Fibroblast of the aortic adventitia (primary cell): Measurements from ENCODE around the gene EIF5AL1. TPM values are rescaled to one million over a fixed set of nuclear protein-coding genes. Genes with fewer than 3 reads are reported as not detected.

Experiments used
- DNase-seq: peaks from one replicate; pipeline ENCODE4 v3.0.0-alpha.2; 2010; ENCODE audit warnings: low read depth
- H3K4me3 ChIP-seq: 2 replicates; pipeline ENCODE4 v1.5.1; 2011; ENCODE audit warnings: low read depth, mild to moderate bottlenecking, control low read depth, low read length, moderate library complexity
- CTCF ChIP-seq: IDR thresholded peaks from 2 replicates; pipeline ENCODE4 v1.5.1; 2011; ENCODE audit warnings: mild to moderate bottlenecking, low read length, control low read depth, inconsistent platforms; ENCODE audit not compliant: insufficient read depth
- total RNA-seq: library from RNA; depleted of rRNA; stranded (reverse); fragments of >200 nt; gene quantifications from 2 replicates; pipeline ENCODE4 v1.2.3, GENCODE V29; 2012; ENCODE audit warnings: low replicate concordance

The EIF5AL1 gene
- total RNA-seq, 1 donor: 1.5 TPM

GRCh38 chr10:79492839-79493238, 19.5 kb upstream of the EIF5AL1 start:
- H3K4me3 ChIP-seq: no peak overlapping the region
- no peak for TF ChIP-seq CTCF
- DNase-seq: no peak

GRCh38 chr10:79493806-79494205, 18.5 kb upstream of the EIF5AL1 start:
- DNase-seq: no peak

GRCh38 chr10:79494871-79495705, 17.2 kb upstream of the EIF5AL1 start:
- TF ChIP-seq CTCF: no peak
- no peak for DNase-seq

More at GRCh38 chr10:79493806-79494205, 18.5 kb upstream of the EIF5AL1 start:
- no peak overlapping the region for H3K4me3 ChIP-seq
- TF ChIP-seq CTCF: no peak

GRCh38 chr10:79495791-79496190, 16.5 kb upstream of the EIF5AL1 start:
- no peak for DNase-seq
- no peak for TF ChIP-seq CTCF
- no peak overlapping the region for H3K4me3 ChIP-seq

More at GRCh38 chr10:79494871-79495705, 17.2 kb upstream of the EIF5AL1 start:
- H3K4me3 ChIP-seq: no peak overlapping the region

GRCh38 chr10:79496896-79497295, 15.4 kb upstream of the EIF5AL1 start:
- no peak overlapping the region for H3K4me3 ChIP-seq
- no peak for DNase-seq
- TF ChIP-seq CTCF: no peak

GRCh38 chr10:79498291-79498829, 14.0 kb upstream of the EIF5AL1 start:
- no peak for DNase-seq
- no peak for TF ChIP-seq CTCF

More at GRCh38 chr10:79498291-79498829, 14.0 kb upstream of the EIF5AL1 start:
- no peak overlapping the region for H3K4me3 ChIP-seq
